Measurements from ENCODE around the gene LUZP2. TPM values are rescaled to one million over a fixed set of nuclear protein-coding genes. Genes with fewer than 3 reads are reported as not detected.

LUZP2 gene
- total RNA-seq, 1 donor from 2014 or later: 0.33 TPM

GRCh38 chr11:24679821-24680351 lies 183.0 kb downstream of the LUZP2 start:
- DNase-seq (ENCODE audit: low read depth): no peak
- Histone ChIP-seq H3K36me3 (ENCODE audit: control insufficient read depth, insufficient read depth, low read length) (no peaks in the 10 kb centered on the region), H3K27me3 (ENCODE audit: control insufficient read depth, insufficient read depth, low read length) (no peaks in the 10 kb centered on the region), H3K4me3 (ENCODE audit: low read depth, low read length) (no peak overlapping the region)
- TF ChIP-seq CTCF (IDR thresholded peaks at IDR 0.05; ENCODE audit: insufficient read depth, low read length, poor library complexity, severe bottlenecking): no peak

- TF ChIP-seq CTCF (IDR thresholded peaks at IDR 0.05; ENCODE audit: insufficient read depth, low read length, poor library complexity, severe bottlenecking): no peak
- no peak overlapping the region for H3K4me3 ChIP-seq (ENCODE audit: low read depth, low read length)
- no peaks in the 10 kb centered on the region for H3K27me3 ChIP-seq (ENCODE audit: control insufficient read depth, insufficient read depth, low read length)
- no peaks in the 10 kb centered on the region for H3K36me3 ChIP-seq (ENCODE audit: control insufficient read depth, insufficient read depth, low read length)
- no peak for DNase-seq (ENCODE audit: low read depth)
Measured at GRCh38 chr11:24683583-24683982, 186.7 kb downstream of the LUZP2 start.

- no peak for TF ChIP-seq CTCF (IDR thresholded peaks at IDR 0.05; ENCODE audit: insufficient read depth, low read length, poor library complexity, severe bottlenecking)
- H3K4me3 ChIP-seq (ENCODE audit: low read depth, low read length): no peak overlapping the region
- H3K36me3 ChIP-seq (ENCODE audit: control insufficient read depth, insufficient read depth, low read length): no peaks in the 10 kb centered on the region
- no peaks in the 10 kb centered on the region for H3K27me3 ChIP-seq (ENCODE audit: control insufficient read depth, insufficient read depth, low read length)
- DNase-seq (ENCODE audit: low read depth): no peak
Measured at GRCh38 chr11:24685821-24686220, 189.0 kb downstream of the LUZP2 start.

GRCh38 chr11:24687531-24688147 lies 190.8 kb downstream of the LUZP2 start:
- Histone ChIP-seq H3K36me3 (ENCODE audit: control insufficient read depth, insufficient read depth, low read length) (no peaks in the 10 kb centered on the region), H3K27me3 (ENCODE audit: control insufficient read depth, insufficient read depth, low read length) (no peaks in the 10 kb centered on the region), H3K4me3 (ENCODE audit: low read depth, low read length) (no peak overlapping the region)
- TF ChIP-seq CTCF (IDR thresholded peaks at IDR 0.05; ENCODE audit: insufficient read depth, low read length, poor library complexity, severe bottlenecking): no peak
- no peak for DNase-seq (ENCODE audit: low read depth)

GRCh38 chr11:24688981-24689380 lies 192.1 kb downstream of the LUZP2 start:
- H3K4me3 ChIP-seq (ENCODE audit: low read depth, low read length): no peak overlapping the region
- TF ChIP-seq CTCF (IDR thresholded peaks at IDR 0.05; ENCODE audit: insufficient read depth, low read length, poor library complexity, severe bottlenecking): no peak
- no peak for DNase-seq (ENCODE audit: low read depth)

More at GRCh38 chr11:24688981-24689380, 192.1 kb downstream of the LUZP2 start:
- no peaks in the 10 kb centered on the region for H3K27me3 ChIP-seq (ENCODE audit: control insufficient read depth, insufficient read depth, low read length)
- H3K36me3 ChIP-seq (ENCODE audit: control insufficient read depth, insufficient read depth, low read length): no peaks in the 10 kb centered on the region

All from kidney epithelial cell (primary cell).